GM12874 (cell line): ENCODE measurements around the gene FARSB.

Experiments
- TF ChIP-seq, protein P1 (sequence below): IDR thresholded peaks from 2 replicates; pipeline ENCODE4 v1.5.1; 2011; ENCODE audit warnings: low read depth, mild to moderate bottlenecking, control low read depth, low read length, moderate library complexity; ENCODE audit not compliant: insufficient read depth

The FARSB gene

DNA sequence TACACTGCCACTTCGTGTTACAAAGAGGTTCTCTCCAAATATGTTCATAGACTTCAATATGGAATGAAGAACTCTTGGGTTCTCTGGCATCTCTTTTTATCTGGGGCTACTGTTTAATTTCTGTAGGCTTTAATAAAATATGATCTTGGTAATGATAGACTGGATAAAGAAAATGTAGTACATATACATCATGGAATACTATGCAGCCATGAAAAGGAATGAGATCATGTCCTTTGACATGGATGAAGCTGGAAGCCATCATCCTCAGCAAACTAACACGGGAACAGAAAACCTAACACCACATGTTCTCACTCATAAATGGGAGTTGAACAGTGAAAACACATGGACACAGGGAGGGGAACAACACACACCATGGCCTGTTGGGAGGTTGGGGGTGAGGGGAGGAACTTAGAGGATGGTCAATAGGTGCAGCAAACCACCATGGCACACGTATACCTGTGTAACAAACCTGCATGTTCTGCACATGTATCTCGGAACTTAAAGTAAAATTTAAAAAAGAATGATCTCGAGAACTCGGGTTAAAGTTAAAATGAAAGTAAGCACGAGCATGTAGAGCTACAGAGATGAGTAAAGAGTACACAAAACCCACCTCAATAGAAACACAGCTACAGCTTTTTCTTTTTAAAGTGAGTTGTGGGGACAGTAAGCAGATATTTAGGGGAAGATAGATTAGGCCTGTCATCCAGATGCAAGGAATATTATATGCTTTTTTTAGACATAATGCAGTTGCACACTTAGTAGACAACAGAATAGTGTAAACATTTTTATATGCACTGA is 129.2 kb downstream of the FARSB start:
- TF ChIP-seq, protein P1, sequence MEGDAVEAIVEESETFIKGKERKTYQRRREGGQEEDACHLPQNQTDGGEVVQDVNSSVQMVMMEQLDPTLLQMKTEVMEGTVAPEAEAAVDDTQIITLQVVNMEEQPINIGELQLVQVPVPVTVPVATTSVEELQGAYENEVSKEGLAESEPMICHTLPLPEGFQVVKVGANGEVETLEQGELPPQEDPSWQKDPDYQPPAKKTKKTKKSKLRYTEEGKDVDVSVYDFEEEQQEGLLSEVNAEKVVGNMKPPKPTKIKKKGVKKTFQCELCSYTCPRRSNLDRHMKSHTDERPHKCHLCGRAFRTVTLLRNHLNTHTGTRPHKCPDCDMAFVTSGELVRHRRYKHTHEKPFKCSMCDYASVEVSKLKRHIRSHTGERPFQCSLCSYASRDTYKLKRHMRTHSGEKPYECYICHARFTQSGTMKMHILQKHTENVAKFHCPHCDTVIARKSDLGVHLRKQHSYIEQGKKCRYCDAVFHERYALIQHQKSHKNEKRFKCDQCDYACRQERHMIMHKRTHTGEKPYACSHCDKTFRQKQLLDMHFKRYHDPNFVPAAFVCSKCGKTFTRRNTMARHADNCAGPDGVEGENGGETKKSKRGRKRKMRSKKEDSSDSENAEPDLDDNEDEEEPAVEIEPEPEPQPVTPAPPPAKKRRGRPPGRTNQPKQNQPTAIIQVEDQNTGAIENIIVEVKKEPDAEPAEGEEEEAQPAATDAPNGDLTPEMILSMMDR: no peak

DNA sequence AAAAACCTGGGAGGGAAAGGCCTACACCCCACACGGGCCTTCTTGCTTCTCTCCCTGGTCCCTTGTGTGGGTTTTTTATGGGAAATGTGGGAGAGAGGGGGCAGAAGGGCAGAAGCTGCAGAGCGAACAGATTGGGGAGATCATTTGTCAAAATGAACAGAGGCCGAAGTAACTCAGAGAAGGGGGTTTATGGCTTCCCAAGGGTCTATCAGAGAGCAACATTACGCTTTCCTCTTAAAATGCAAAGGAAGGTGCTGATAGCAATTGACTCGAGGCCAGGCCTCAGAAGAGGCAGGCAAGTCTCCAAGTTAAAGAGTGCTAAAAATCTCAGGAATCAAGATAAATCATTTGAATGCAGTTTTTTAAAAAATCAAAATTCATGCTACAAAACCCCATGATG is 130.1 kb downstream of the FARSB start:
- TF ChIP-seq, protein P1: no peak

DNA sequence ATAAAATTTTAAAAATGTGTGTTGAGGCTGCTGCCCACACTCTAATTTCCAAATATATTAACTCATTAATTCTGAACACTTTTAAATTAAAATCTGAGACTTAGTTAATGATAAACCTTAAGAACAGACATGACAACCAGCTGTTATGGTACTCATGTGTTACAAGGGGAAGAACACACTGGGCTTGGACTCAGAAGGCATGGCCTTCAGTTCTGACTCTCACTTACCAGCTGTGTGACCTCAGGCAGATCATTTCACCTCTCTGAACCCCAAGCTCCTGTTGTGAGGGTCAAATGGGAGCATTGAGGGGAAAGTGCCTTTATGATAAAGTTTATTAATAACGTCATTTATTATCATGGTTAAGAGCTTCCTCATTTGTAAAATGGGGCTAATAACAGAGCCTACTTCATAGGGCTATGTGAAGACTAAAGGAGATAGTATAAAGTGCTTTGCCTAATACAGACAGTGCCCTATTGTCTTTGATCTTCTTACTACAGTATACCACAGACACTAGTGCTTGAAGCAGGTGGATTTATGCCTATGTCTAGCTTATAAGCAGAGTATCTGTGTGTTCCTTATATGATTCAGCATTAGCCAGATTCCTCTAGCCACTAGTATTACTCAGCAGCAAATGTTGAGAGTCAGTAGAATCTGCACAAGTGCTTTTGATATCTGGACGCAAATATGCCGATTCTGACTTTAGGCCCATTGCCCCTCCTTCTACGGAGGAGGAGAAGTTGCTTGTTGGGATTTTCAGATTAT is 131.9 kb downstream of the FARSB start:
- TF ChIP-seq, protein P1: no peak

DNA sequence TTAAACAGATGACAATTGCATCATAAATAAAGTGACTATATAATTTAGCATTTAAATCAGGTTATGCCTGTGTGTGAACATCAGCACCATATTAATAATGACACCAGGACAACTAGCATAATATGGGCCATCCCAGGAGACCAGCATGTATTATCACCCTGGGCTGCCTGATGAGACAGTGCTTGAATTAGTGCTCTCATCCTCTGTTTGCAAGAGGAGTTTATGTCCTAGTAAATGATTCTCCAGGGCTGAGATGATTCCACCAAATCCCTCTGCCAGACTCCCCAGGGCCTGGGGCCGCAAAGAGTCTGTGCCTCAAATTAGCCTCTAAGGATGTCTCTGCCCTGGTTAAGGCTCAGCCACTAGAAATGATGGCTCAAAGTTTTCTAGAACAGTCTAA is 133.8 kb downstream of the FARSB start:
- TF ChIP-seq, protein P1: no peak

DNA sequence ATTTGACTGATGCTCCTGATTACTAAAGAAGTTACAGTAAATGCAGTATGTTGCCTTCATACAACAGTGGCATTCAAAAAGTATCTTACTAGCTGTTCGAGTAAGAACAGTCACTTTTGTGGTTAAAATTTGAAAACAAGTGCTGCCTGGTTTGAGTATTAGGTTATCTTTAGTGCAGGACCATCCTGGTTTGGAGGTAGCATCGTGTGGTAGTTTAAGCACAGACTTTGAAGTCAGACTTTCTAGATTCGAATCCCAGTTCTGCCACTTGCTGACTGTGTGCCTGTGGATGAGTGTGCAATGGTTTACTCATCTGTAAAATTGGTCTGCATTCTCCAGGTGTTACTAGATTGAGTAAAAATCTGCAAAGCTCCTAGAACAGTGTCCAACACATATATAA is 134.8 kb downstream of the FARSB start:
- TF ChIP-seq, protein P1: no peak
